ENCODE data around the gene FTMT.

GRCh38 chr5:121887727-121888126 is 36.0 kb downstream of the FTMT start:
- TF ChIP-seq CTCF (IDR thresholded peaks at IDR 0.05) (no peak), POLR2AphosphoS5 (IDR thresholded peaks at IDR 0.05) (no peak)

All from stomach (tissue), 4 donors.